Lower leg skin (tissue), 4 donors: ENCODE data around the gene NUP93. TPM values are rescaled to one million over a fixed set of nuclear protein-coding genes. Genes with fewer than 3 reads are reported as not detected.
"Not testable (repeated sequence)": the region's sequence is repeated elsewhere in the genome, so short reads cannot be mapped to it uniquely, and the experiment has no call there.

Experiments used
- DNase-seq, 2 donors: peaks; one replicate each; pipeline ENCODE4 v3.0.0-alpha.2; 2019; ENCODE audit warnings: low spot score in 2 of 2
- H3K4me3 ChIP-seq: fragments of 200-600 bp; sonication (generic); 2 replicates; pipeline ENCODE4 v1.5.1; 2017; ENCODE audit warnings: mild to moderate bottlenecking, low read depth; ENCODE audit not compliant: poor library complexity, severe bottlenecking
- POLR2A ChIP-seq, 2 donors: fragments of 450-650 bp; IDR thresholded peaks; one replicate each; pipeline ENCODE4 v1.6.1; 2016 to 2017; ENCODE audit warnings: antibody characterized with exemption in 2 of 2, mild to moderate bottlenecking in 1 of 2, moderate library complexity in 1 of 2
- WGBS, 2 donors: methylation state at CpG; one replicate each; pipeline ENCODE4 v1.1.5; 2018; 5-methylcytosine and 5-hydroxymethylcytosine counted together
- intact Hi-C: fragments of 100-400 bp; cut with DNase I; formaldehyde crosslinking; loops from one replicate; pipeline ENCODE4 v1.15.0; 2023; ENCODE audit warnings: low total_unique reads
- total RNA-seq, 4 donors: library from RNA; depleted of rRNA; stranded (reverse); fragments of >200 nt; gene quantifications; one replicate each; pipeline ENCODE4 v1.1.0, GENCODE V29; 2016
- TF ChIP-seq, protein P1 (sequence below), 3 donors: fragments of 450-650 bp; IDR thresholded peaks; one replicate each; pipeline ENCODE4 v1.5.1; 2016; ENCODE audit warnings: antibody characterized with exemption in 3 of 3, mild to moderate bottlenecking in 3 of 3, moderate library complexity in 2 of 3

Gene NUP93
- total RNA-seq, 4 donors from 2014 or later = 21.0 to 40.6 (median 31.2) TPM

DNA sequence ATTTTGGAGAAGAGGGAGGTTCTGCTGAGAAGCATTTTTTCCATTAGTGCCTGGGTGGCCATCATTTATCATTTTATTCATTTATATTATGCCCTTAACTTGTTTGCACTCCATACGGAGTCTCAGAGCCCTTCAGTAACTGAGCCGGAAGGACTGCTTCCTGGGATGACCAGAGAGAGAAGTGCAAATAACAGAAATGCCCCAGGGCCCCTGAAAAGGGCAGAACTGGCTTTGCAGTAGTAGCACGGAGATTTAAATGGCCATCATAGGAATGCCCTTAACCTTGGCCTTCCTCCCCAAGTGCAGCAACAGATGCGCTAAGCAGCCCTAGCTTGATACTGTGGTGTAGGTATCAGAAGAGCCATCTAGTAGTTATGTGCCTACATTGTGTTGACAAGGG lies 58.5 kb downstream of the NUP93 start:
- 95 to 96% methylated on average over 4 of the region's 4 CpGs for WGBS, 2 donors
- intact Hi-C loops = no loop called here
- TF ChIP-seq, protein P1, sequence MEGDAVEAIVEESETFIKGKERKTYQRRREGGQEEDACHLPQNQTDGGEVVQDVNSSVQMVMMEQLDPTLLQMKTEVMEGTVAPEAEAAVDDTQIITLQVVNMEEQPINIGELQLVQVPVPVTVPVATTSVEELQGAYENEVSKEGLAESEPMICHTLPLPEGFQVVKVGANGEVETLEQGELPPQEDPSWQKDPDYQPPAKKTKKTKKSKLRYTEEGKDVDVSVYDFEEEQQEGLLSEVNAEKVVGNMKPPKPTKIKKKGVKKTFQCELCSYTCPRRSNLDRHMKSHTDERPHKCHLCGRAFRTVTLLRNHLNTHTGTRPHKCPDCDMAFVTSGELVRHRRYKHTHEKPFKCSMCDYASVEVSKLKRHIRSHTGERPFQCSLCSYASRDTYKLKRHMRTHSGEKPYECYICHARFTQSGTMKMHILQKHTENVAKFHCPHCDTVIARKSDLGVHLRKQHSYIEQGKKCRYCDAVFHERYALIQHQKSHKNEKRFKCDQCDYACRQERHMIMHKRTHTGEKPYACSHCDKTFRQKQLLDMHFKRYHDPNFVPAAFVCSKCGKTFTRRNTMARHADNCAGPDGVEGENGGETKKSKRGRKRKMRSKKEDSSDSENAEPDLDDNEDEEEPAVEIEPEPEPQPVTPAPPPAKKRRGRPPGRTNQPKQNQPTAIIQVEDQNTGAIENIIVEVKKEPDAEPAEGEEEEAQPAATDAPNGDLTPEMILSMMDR (IDR thresholded peaks at IDR 0.05) = no peak
- H3K4me3 ChIP-seq = no peak overlapping the region
- no peak for DNase-seq

DNA sequence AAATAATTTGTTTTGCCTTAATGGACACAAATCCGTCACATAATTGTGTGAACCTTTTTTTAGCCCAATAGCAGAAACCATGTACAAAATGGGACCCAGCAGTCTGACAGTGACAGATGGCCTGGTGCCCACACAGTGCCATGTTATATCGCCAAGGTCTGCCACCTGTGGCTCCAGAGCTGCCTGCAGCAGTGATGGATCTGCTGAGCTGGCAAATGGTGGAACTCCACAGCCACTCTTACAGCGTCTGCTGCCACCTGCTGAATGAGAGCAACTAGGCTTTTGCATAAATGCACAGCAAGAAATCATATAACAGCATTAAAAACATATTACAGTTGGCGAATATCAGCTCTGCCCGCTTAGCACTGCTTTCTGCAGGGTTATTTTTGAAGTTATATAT lies 59.4 kb downstream of the NUP93 start:
- no peak overlapping the region for H3K4me3 ChIP-seq
- no peak for TF ChIP-seq POLR2A (IDR thresholded peaks at IDR 0.05)
- TF ChIP-seq, protein P1 (IDR thresholded peaks at IDR 0.05) = no peak
- intact Hi-C loops = no loop called here
- DNase-seq = peak in 1 of 2 donors; percentile 21
- 67 to 73% methylated on average over 5 of the region's 5 CpGs for WGBS, 2 donors

DNA sequence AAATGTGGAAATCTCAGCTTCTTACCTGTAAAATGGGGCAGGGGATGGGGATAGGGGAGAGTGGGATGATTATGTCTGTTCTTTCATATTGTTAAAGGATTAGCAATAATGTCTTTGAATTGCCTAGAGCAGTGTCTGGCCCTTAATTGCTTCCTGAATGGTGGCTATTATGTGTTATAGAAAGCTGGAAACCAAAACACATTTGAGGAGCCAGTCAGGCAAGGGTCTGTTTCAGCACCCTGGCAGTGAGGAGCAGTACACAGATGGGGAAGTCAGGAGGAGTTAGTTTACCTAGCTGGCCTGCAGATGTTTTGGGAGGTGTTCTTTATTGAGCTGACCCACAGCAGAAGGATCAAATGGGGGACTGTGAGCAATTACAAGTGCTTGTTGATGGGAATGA lies 63.0 kb downstream of the NUP93 start:
- no peak for DNase-seq
- intact Hi-C loops = loop anchor here (10.0 kb wide), 1 partner anchor 118 kb away; no protein-coding TSS in a partner anchor
- no peak overlapping the region for H3K4me3 ChIP-seq
- TF ChIP-seq POLR2A (IDR thresholded peaks at IDR 0.05) = no peak
- TF ChIP-seq, protein P1 (IDR thresholded peaks at IDR 0.05) = no peak

DNA sequence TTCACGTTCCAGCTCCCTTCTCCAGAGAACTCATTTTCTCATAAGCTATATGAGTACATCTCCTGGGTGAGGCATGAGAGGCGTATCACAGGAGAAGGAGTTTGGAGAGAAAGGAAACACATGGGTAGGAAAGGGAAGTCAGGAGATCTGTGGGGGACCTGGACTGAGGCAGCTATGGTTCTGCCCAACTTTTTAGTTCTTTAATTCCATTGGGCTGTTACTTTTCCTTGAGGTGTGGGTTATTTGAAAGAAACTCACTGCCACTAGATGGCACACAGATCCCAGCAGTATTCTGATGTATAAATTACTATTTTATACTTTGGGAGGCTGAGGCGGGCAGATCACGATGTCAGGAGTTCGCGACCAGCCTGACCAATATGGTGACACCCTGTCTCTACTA lies 63.6 kb downstream of the NUP93 start:
- TF ChIP-seq, protein P1 (IDR thresholded peaks at IDR 0.05) = no peak
- 61 to 66% methylated on average over 6 of the region's 6 CpGs for WGBS, 2 donors
- intact Hi-C loops = loop anchor here (10.0 kb wide), 1 partner anchor 119 kb away; no protein-coding TSS in a partner anchor

DNA sequence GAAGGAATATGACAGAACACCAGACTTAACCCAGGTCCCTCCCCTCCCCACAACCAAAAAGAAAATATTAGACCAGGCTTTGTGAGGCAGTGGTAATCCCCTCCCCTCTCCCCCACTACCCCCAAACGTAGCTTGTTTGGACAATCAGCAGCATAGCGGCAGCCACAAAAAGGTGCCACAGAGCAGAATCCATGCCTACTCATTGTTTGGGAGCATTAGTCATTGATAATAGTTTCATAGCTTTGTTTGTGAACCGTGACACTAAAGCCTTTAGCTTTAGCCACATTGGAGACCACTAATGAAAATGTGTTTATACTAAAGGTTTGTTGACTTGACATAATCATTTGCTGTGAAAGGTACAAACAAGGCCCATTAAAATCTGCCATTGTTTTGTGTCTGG lies 65.1 kb downstream of the NUP93 start:
- TF ChIP-seq, protein P1 (IDR thresholded peaks at IDR 0.05) = no peak
- TF ChIP-seq POLR2A (IDR thresholded peaks at IDR 0.05) = no peak
- DNase-seq = no peak
- intact Hi-C loops = loop anchor here (10.0 kb wide), 1 partner anchor 120 kb away; no protein-coding TSS in a partner anchor
- 88 to 96% methylated on average over 3 of the region's 3 CpGs for WGBS, 2 donors
- no peak overlapping the region for H3K4me3 ChIP-seq

More for the DNA sequence above, 63.6 kb downstream of the NUP93 start:
- DNase-seq = no peak
- H3K4me3 ChIP-seq = no peak overlapping the region

DNA sequence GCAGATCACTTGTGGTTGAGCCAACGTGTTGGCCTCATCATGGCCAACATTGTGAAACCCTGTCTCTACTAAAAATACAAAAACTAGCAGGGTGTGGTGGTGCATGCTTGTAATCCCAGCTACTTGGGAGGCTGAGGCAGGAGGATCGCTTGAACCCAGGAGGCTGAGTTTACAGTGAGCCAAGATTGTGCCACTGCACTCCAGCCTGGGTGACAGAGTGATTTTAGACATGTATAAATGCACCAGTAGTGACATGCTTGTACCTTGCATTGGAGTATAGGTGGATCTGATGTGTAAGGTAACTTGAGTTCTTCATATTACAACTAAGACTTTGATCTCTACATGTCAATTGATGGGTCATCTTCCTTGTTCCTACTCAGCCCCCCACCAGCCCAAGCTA lies 67.1 kb downstream of the NUP93 start:
- not testable (repeated sequence) for DNase-seq, H3K4me3 ChIP-seq
- intact Hi-C loops = loop anchor here (10.0 kb wide), 1 partner anchor 122 kb away; no protein-coding TSS in a partner anchor
- 94 to 97% methylated on average over 2 of the region's 2 CpGs for WGBS, 2 donors
